ENCODE data around the gene SYNJ1. TPM values are rescaled to one million over a fixed set of nuclear protein-coding genes. Genes with fewer than 3 reads are reported as not detected.
"Not testable (repeated sequence)": the region's sequence is repeated elsewhere in the genome, so short reads cannot be mapped to it uniquely, and the experiment has no call there.

The SYNJ1 gene
- total and polyA plus RNA-seq, 7 experiments from 2014 or later, result 4.3 to 28.5 (median 22.1) TPM

- ChIA-PET CTCF (no interaction called here), POLR2A (interaction anchor here (1.2 kb wide), 1 partner anchor 30 kb away, joined by 3 read pairs; the partner anchor contains the start of gene CFAP298)
- Mint-ChIP-seq H3K27me3 (no peaks in the 10 kb centered on the region), H3K9me3 (peaks cover 0 to 1% (median 0%) of the 10 kb centered on the region in 11 donors), H3K4me3 (no peak overlapping the region), H3K36me3 (peaks cover 5 to 42% (median 36%) of the 10 kb centered on the region in 5 donors), H3K27ac (no peak overlapping the region), H3K4me1 (peaks cover 0 to 3% (median 0%) of the 10 kb centered on the region in 7 donors)
- intact Hi-C loops (cut with micrococcal nuclease), result no loop called here
- Histone ChIP-seq H3K4me3 (ENCODE audit: low read length) (no peak overlapping the region), H3K27ac (ENCODE audit: low read depth, low read length) (no peak overlapping the region), H3K9me3 (ENCODE audit: control insufficient read depth in 2 of 3, low read length in 3 of 3) (no peaks in the 10 kb centered on the region), H3K36me3 (ENCODE audit: control insufficient read depth in 2 of 3, insufficient read depth in 3 of 3, low read length in 3 of 3) (peaks cover 3 to 56% (median 30%) of the 10 kb centered on the region in 3 experiments), H3K27me3 (ENCODE audit: control insufficient read depth in 2 of 2, insufficient read depth in 2 of 2, low read length in 2 of 2) (no peaks in the 10 kb centered on the region), H3K4me1 (ENCODE audit: control insufficient read depth in 2 of 2, insufficient read depth in 2 of 2, low read length in 2 of 2) (no peaks in the 10 kb centered on the region)
- DNase-seq, result no peak
- ATAC-seq, result no peak
These were observed 85.8 kb downstream of the SYNJ1 start for GRCh38 chr21:32641710-32642698.

DNA sequence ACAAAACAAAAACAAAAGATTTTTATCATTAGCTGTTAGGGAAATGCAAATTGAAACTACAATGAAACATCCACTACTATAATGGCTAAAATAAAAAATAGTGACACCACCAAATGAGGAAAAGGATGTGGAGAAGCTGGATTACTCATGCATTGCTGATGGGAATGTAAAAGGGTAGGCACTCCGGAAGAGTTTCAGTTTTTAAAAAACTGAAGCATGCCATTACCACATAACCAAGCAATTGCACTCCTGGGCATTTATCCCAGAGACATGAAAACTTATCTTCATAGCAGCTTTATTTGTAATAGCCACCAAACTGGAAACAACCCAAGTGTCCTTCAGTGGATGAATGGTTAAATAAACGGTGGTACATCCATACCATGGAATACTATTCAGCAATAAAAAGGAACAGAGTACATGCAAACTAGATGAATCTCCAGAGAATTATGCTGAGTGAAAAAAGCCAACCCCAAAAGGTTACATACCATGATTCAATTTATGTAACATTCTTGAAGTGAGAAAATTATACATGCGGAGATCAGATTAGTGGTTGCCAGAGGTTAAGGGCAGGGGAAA is 101.1 kb downstream of the SYNJ1 start:
- Histone ChIP-seq H3K4me3 (ENCODE audit: low read length) (no peak overlapping the region), H3K27ac (ENCODE audit: low read depth, low read length) (no peak overlapping the region), H3K9me3 (ENCODE audit: control insufficient read depth in 2 of 3, low read length in 3 of 3) (no peaks in the 10 kb centered on the region), H3K4me1 (ENCODE audit: control insufficient read depth in 2 of 2, insufficient read depth in 2 of 2, low read length in 2 of 2) (no peaks in the 10 kb centered on the region), H3K27me3 (ENCODE audit: control insufficient read depth in 2 of 2, insufficient read depth in 2 of 2, low read length in 2 of 2) (no peaks in the 10 kb centered on the region), H3K36me3 (ENCODE audit: control insufficient read depth in 2 of 3, insufficient read depth in 3 of 3, low read length in 3 of 3) (peaks cover 0 to 24% (median 12%) of the 10 kb centered on the region in 3 experiments)
- Mint-ChIP-seq H3K4me1 (peaks cover 0 to 4% (median 3%) of the 10 kb centered on the region in 7 donors), H3K27ac (no peak overlapping the region), H3K36me3 (peaks cover 0 to 21% (median 10%) of the 10 kb centered on the region in 5 donors), H3K27me3 (peaks cover 0 to 10% (median 3%) of the 10 kb centered on the region in 5 donors), H3K4me3 (no peak overlapping the region), H3K9me3 (peaks cover 0 to 5% (median 0%) of the 10 kb centered on the region in 11 donors)
- POLR2A ChIA-PET, result no interaction called here
- CTCF ChIA-PET, result no interaction called here
- DNase-seq (no peak), ATAC-seq (no peak)
- intact Hi-C loops (cut with micrococcal nuclease), result no loop called here

- H3K9me3 Mint-ChIP-seq; H3K27ac Mint-ChIP-seq; ATAC-seq; CTCF ChIA-PET; H3K36me3 ChIP-seq (ENCODE audit: control insufficient read depth in 2 of 3, insufficient read depth in 3 of 3, low read length in 3 of 3); H3K27me3 ChIP-seq (ENCODE audit: control insufficient read depth in 2 of 2, insufficient read depth in 2 of 2, low read length in 2 of 2); H3K4me1 Mint-ChIP-seq; H3K4me1 ChIP-seq (ENCODE audit: control insufficient read depth in 2 of 2, insufficient read depth in 2 of 2, low read length in 2 of 2); H3K27ac ChIP-seq (ENCODE audit: low read depth, low read length); POLR2A ChIA-PET; DNase-seq; H3K4me3 ChIP-seq (ENCODE audit: low read length); H3K36me3 Mint-ChIP-seq; H3K9me3 ChIP-seq (ENCODE audit: control insufficient read depth in 2 of 3, low read length in 3 of 3); H3K4me3 Mint-ChIP-seq: not testable (repeated sequence)
- H3K27me3 Mint-ChIP-seq, result peaks cover 12 to 45% (median 22%) of the 10 kb centered on the region in 5 donors
- intact Hi-C loops (cut with micrococcal nuclease), result loop anchor here in 1 of 2 donors (10.0 kb wide), 1 partner anchor 1997 kb away; the partner anchor contains the start of gene RCAN1
These were observed 109.6 kb downstream of the SYNJ1 start for GRCh38 chr21:32618218-32618617.

GRCh38 chr21:32613436-32614043 is 114.3 kb downstream of the SYNJ1 start:
- H3K4me1 ChIP-seq (ENCODE audit: control insufficient read depth in 2 of 2, insufficient read depth in 2 of 2, low read length in 2 of 2), result peaks cover 12% of the 10 kb centered on the region in 2 donors
- ChIA-PET CTCF (no interaction called here), POLR2A (interaction anchor here (1.2 to 2.2 kb wide), 5 partner anchors 43 to 866 kb away, joined by 5 to 7 read pairs (median 5); partner anchors contain the start of genes SYNJ1 and TMEM50B)
- H3K9me3 ChIP-seq (ENCODE audit: control insufficient read depth in 2 of 3, low read length in 3 of 3), result no peaks in the 10 kb centered on the region
- H3K27me3 ChIP-seq (ENCODE audit: control insufficient read depth in 2 of 2, insufficient read depth in 2 of 2, low read length in 2 of 2), result no peaks in the 10 kb centered on the region
- Mint-ChIP-seq H3K27me3 (peaks cover 0 to 21% (median 7%) of the 10 kb centered on the region in 5 donors), H3K36me3 (peaks cover 0 to 10% (median 5%) of the 10 kb centered on the region in 5 donors), H3K27ac (peak overlapping the region; percentile 90 to 98 (median 97)), H3K4me3 (peak overlapping the region; percentile 95 to 98 (median 97)), H3K4me1 (peaks cover 0 to 34% (median 12%) of the 10 kb centered on the region in 7 donors), H3K9me3 (peaks cover 0 to 4% (median 0%) of the 10 kb centered on the region in 11 donors)
- peak overlapping the region; percentile 87 for H3K27ac ChIP-seq (ENCODE audit: low read depth, low read length)
- peaks cover 0 to 10% (median 0%) of the 10 kb centered on the region in 3 experiments for H3K36me3 ChIP-seq (ENCODE audit: control insufficient read depth in 2 of 3, insufficient read depth in 3 of 3, low read length in 3 of 3)
- no peak for ATAC-seq
- no peak for DNase-seq
- peak overlapping the region; percentile 100 for H3K4me3 ChIP-seq (ENCODE audit: low read length)
- intact Hi-C loops (cut with micrococcal nuclease), result loop anchor here (2.0 to 10.0 kb wide), 6 partner anchors 45 to 2001 kb away; partner anchors contain the start of genes GART (in 2 of the 2), SON (in 2 of the 2), CRYZL1 (in 1 of the 2) and EVA1C (in 1 of the 2)

DNA sequence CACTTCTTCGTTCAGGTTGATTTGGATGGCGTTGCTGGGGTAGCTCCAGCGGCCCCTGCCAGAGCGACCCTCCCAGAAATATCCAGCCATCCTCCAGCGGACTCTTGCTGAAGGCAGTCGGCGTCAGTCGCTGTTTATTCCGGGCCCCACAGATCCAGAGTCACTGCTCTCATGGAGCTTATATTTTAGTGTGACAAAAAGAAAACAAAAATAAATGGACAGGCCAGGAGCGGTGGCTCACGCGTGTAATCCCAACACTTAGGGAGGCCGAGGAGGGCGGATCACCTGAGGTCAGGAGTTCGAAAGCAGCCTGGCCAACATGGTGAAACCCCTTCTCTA is 114.8 kb downstream of the SYNJ1 start:
- CTCF ChIA-PET, result interaction anchor here (0.6 kb wide), 1 partner anchor 113 kb away, joined by 3 read pairs; no protein-coding TSS in a partner anchor
- Histone ChIP-seq H3K27ac (ENCODE audit: low read depth, low read length) (peak overlapping the region; percentile 87), H3K27me3 (ENCODE audit: control insufficient read depth in 2 of 2, insufficient read depth in 2 of 2, low read length in 2 of 2) (no peaks in the 10 kb centered on the region), H3K4me1 (ENCODE audit: control insufficient read depth in 2 of 2, insufficient read depth in 2 of 2, low read length in 2 of 2) (peaks cover 12% of the 10 kb centered on the region in 2 donors), H3K36me3 (ENCODE audit: control insufficient read depth in 2 of 3, insufficient read depth in 3 of 3, low read length in 3 of 3) (peaks cover 0 to 11% (median 0%) of the 10 kb centered on the region in 3 experiments), H3K9me3 (ENCODE audit: control insufficient read depth in 2 of 3, low read length in 3 of 3) (no peaks in the 10 kb centered on the region), H3K4me3 (ENCODE audit: low read length) (peak overlapping the region; percentile 100)
- H3K9me3 Mint-ChIP-seq, result peaks cover 0 to 4% (median 0%) of the 10 kb centered on the region in 11 donors
- peaks cover 0 to 34% (median 12%) of the 10 kb centered on the region in 7 donors for H3K4me1 Mint-ChIP-seq
- peak overlapping the region; percentile 95 to 98 (median 97) for H3K4me3 Mint-ChIP-seq
- intact Hi-C loops (cut with micrococcal nuclease), result loop anchor here (1.0 to 10.0 kb wide), 14 partner anchors 44 to 2002 kb away; partner anchors contain the start of genes EVA1C (in 2 of the 2), GART (in 2 of the 2), SON (in 2 of the 2) and CRYZL1 (in 1 of the 2)
- H3K27ac Mint-ChIP-seq, result peak overlapping the region; percentile 90 to 98 (median 97)
- peaks cover 0 to 10% (median 5%) of the 10 kb centered on the region in 5 donors for H3K36me3 Mint-ChIP-seq
- no peak for DNase-seq
- peak; percentile 0 for ATAC-seq
- POLR2A ChIA-PET, result interaction anchor here (0.8 to 2.2 kb wide), 7 partner anchors 43 to 866 kb away, joined by 3 to 7 read pairs (median 5); partner anchors contain the start of genes PAXBP1, SYNJ1, TMEM50B and URB1
- H3K27me3 Mint-ChIP-seq, result peaks cover 0 to 17% (median 1%) of the 10 kb centered on the region in 5 donors
